CD4-positive, alpha-beta T cell (primary cell): Measurements from ENCODE around the gene ASB15. TPM values are rescaled to one million over a fixed set of nuclear protein-coding genes. Genes with fewer than 3 reads are reported as not detected.

Source experiments
- ATAC-seq: fragments of 200-7000 bp; cut with Tn5 transposase; one replicate; pipeline ENCODE4 v1.10.0; 2022; ENCODE audit warnings: mild to moderate bottlenecking; ENCODE audit not compliant: poor library complexity
- CTCF ChIA-PET: fragments of 350-600 bp; sonication (Branson Sonifier 250); formaldehyde crosslinking; loops from one replicate; lab custom pipeline; 2021; ENCODE audit warnings: antibody characterized with exemption, inconsistent platforms; lab: Charles Lee
- POLR2A ChIA-PET: fragments of 350-600 bp; sonication (Branson Sonifier 250); formaldehyde crosslinking; loops from one replicate; lab custom pipeline; 2021; ENCODE audit warnings: antibody characterized with exemption, inconsistent platforms; lab: Charles Lee
- DNase-seq, 14 experiments: peaks; one replicate each; pipeline ENCODE4 v3.0.0-alpha.2; 2013 to 2020; ENCODE audit warnings: mixed read lengths in 2 of 14
- H3K27ac ChIP-seq, 2 donors: one replicate each; pipeline versions ENCODE4 v1.5.1 to v1.7.0; 2013; ENCODE audit warnings: low read length in 2 of 2, low read depth in 1 of 2, mild to moderate bottlenecking in 1 of 2
- H3K27me3 ChIP-seq, 2 experiments: 1 replicate in 1 of 2; 2 replicates in 1 of 2; pipeline versions ENCODE4 v1.6.1 to v1.7.0; 2013; ENCODE audit warnings: low read length in 2 of 2, control low read depth in 1 of 2, mild to moderate bottlenecking in 1 of 2, moderate library complexity in 1 of 2; ENCODE audit not compliant: insufficient read depth in 2 of 2, control insufficient read depth in 1 of 2
- H3K36me3 ChIP-seq: one replicate; pipeline ENCODE4 v1.6.1; 2013; ENCODE audit warnings: low read length, control low read depth; ENCODE audit not compliant: insufficient read depth
- H3K4me1 ChIP-seq: one replicate; pipeline ENCODE4 v1.6.1; 2013; ENCODE audit warnings: low read length, control low read depth; ENCODE audit not compliant: insufficient read depth
- H3K4me3 ChIP-seq: one replicate; pipeline ENCODE4 v1.5.1; 2013; ENCODE audit warnings: mild to moderate bottlenecking, low read length, moderate library complexity
- H3K9me3 ChIP-seq, 2 experiments: 1 replicate in 1 of 2; 2 replicates in 1 of 2; pipeline versions ENCODE4 v1.6.1 to v1.7.0; 2013; ENCODE audit warnings: low read length in 2 of 2, mild to moderate bottlenecking in 2 of 2, control low read depth in 1 of 2, moderate library complexity in 1 of 2; ENCODE audit not compliant: control insufficient read depth in 1 of 2, insufficient read depth in 1 of 2
- H3K27ac Mint-ChIP-seq: one replicate; pipeline ENCODE4 v1.8.0; 2020; ENCODE audit warnings: mixed read lengths
- H3K27me3 Mint-ChIP-seq: one replicate; pipeline ENCODE4 v1.8.0; 2021; ENCODE audit warnings: mixed read lengths
- H3K36me3 Mint-ChIP-seq: one replicate; pipeline ENCODE4 v1.8.0; 2021; ENCODE audit warnings: low read depth, mixed read lengths
- H3K4me1 Mint-ChIP-seq: one replicate; pipeline ENCODE4 v1.8.0; 2021; ENCODE audit warnings: low read depth, mixed read lengths
- H3K4me3 Mint-ChIP-seq: one replicate; pipeline ENCODE4 v1.8.0; 2020; ENCODE audit warnings: mild to moderate bottlenecking, mixed read lengths
- H3K9me3 Mint-ChIP-seq: one replicate; pipeline ENCODE4 v1.8.0; 2020; ENCODE audit warnings: mixed read lengths
- intact Hi-C, 2 experiments: fragments of 100-400 bp; cut with DNase I in 1 of 2; cut with micrococcal nuclease in 1 of 2; formaldehyde crosslinking; loops; one replicate each; pipeline versions ENCODE4 v1.15.1 to v1.9.0; 2023 to 2025; cut with DNase I, micrococcal nuclease
- total RNA-seq, 174 experiments: library from RNA in 2 of 174; stranded (reverse) in 2 of 174; gene quantifications; one replicate each; pipeline ENCODE4 v1.2.3 and lab custom pipeline; 2021 to 2026
- TF ChIP-seq, protein P1 (sequence below): fragments of 200-600 bp; IDR thresholded peaks from one replicate; pipeline ENCODE4 v1.8.0; 2022; ENCODE audit warnings: antibody characterized with exemption, mild to moderate bottlenecking

Gene ASB15
- total RNA-seq, 2 experiments from 2014 or later = not detected

DNA sequence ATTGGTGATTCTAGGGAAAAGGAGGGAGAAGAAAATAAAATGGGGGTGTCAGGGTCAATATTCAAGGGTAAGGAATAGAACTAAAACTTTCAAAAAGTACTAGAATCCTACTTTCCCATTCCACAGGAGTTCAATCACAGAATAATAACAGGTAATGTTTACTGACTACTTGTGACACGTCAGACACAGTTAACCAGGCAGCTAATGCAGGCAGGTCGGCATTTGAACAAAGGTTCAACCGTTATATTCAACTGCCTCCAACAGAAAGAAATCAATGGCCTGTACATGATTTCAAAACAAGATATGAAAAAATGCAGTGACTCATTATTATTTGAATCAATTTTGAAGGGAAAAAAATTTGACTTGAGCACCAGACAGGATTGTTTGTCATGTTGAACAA lies 3.1 kb downstream of the ASB15 start:
- H3K4me1 ChIP-seq = no peaks in the 10 kb centered on the region
- Mint-ChIP-seq H3K36me3 (no peaks in the 10 kb centered on the region), H3K4me3 (no peak overlapping the region), H3K27ac (no peak overlapping the region), H3K4me1 (no peaks in the 10 kb centered on the region), H3K27me3 (peaks cover 13% of the 10 kb centered on the region), H3K9me3 (no peaks in the 10 kb centered on the region)
- H3K27me3 ChIP-seq = no peaks in the 10 kb centered on the region
- no peak overlapping the region for H3K27ac ChIP-seq
- CTCF ChIA-PET = no interaction called here
- ATAC-seq (no peak), DNase-seq (no peak)
- intact Hi-C loops = no loop called here
- POLR2A ChIA-PET = no interaction called here
- no peaks in the 10 kb centered on the region for H3K36me3 ChIP-seq
- no peak overlapping the region for H3K4me3 ChIP-seq
- TF ChIP-seq, protein P1, sequence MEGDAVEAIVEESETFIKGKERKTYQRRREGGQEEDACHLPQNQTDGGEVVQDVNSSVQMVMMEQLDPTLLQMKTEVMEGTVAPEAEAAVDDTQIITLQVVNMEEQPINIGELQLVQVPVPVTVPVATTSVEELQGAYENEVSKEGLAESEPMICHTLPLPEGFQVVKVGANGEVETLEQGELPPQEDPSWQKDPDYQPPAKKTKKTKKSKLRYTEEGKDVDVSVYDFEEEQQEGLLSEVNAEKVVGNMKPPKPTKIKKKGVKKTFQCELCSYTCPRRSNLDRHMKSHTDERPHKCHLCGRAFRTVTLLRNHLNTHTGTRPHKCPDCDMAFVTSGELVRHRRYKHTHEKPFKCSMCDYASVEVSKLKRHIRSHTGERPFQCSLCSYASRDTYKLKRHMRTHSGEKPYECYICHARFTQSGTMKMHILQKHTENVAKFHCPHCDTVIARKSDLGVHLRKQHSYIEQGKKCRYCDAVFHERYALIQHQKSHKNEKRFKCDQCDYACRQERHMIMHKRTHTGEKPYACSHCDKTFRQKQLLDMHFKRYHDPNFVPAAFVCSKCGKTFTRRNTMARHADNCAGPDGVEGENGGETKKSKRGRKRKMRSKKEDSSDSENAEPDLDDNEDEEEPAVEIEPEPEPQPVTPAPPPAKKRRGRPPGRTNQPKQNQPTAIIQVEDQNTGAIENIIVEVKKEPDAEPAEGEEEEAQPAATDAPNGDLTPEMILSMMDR = no peak
- H3K9me3 ChIP-seq = no peaks in the 10 kb centered on the region

DNA sequence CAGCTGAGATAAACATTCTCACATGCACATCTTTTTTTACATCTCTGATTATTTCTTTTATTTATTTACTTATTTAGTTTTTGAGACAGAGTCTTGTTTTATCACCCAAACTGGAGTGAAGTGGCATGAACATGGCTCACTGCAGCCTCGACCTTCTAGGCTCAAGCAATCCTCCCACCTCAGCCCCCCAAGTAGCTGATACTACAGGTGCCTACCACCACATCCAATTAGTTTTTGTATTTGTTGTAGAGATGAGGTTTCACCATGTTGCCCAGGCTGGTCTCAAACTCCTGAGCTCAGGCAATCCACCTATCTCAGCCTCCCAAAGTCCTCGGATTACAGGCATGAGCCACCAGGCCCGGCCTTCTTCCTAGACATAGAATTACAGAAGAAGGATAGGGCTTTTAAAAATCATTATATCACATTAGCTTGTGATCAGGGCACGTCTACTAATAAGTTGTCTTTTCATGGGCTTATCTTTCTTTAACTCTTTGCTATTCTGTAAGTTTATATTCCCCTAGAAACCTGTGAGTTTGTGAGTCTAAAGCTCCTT lies 5.9 kb downstream of the ASB15 start:
- Mint-ChIP-seq H3K9me3 (no peaks in the 10 kb centered on the region), H3K36me3 (no peaks in the 10 kb centered on the region), H3K4me3 (no peak overlapping the region), H3K27me3 (peaks cover 15% of the 10 kb centered on the region), H3K27ac (no peak overlapping the region), H3K4me1 (no peaks in the 10 kb centered on the region)
- intact Hi-C loops = no loop called here
- POLR2A ChIA-PET = no interaction called here
- no peak overlapping the region for H3K27ac ChIP-seq
- H3K4me1 ChIP-seq = no peaks in the 10 kb centered on the region
- TF ChIP-seq, protein P1 = no peak
- peaks cover 0 to 4% of the 10 kb centered on the region in 2 experiments for H3K9me3 ChIP-seq
- DNase-seq (no peak), ATAC-seq (no peak)
- H3K4me3 ChIP-seq = no peak overlapping the region
- no peaks in the 10 kb centered on the region for H3K27me3 ChIP-seq
- no peaks in the 10 kb centered on the region for H3K36me3 ChIP-seq
- CTCF ChIA-PET = no interaction called here

DNA sequence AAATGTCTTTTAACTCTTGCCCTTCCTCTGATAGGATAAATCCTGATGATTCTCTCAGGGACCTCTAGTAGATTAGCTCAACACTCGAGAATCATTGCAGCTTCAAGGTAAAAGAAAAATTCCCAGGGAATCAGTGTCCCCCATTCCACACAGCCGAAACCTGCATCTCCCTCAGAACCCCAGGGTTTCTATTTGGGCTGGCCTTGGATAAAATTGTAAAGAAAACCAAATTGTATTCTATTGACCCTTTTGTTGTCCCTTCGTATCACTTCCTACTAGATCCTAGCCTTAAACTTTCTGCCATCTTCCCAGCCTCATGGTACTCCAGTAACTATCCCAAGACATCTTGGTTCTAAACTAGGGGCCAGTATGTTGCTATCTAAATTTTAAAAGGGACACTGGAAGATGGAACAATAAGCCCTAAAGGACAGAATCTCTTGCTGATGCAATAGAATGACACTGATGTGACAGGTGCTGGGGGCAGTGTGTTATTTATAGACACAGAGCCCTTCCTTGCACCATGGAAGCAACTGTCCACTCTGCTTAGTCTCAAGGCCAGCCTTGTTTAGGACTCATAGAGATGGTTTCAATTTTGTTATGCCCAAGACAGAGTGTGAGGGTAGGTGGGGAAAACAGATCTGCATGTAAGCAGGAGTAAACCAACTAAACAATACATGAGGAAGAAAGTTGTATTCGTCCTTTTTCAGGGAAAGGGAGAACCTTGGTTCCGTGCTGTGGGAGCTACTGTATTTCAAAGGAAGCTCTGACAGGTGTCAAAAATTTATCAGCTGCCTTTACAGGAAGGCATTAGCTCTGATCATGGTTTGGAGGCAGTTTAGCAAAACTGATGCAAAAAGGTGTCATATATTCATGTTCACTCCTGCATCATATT lies 7.6 kb downstream of the ASB15 start:
- ChIA-PET CTCF (no interaction called here), POLR2A (no interaction called here)
- DNase-seq (no peak), ATAC-seq (no peak)
- Mint-ChIP-seq H3K4me1 (no peaks in the 10 kb centered on the region), H3K27me3 (peaks cover 31% of the 10 kb centered on the region), H3K27ac (no peak overlapping the region), H3K9me3 (no peaks in the 10 kb centered on the region), H3K4me3 (no peak overlapping the region), H3K36me3 (no peaks in the 10 kb centered on the region)
- no peak overlapping the region for H3K4me3 ChIP-seq
- no peaks in the 10 kb centered on the region for H3K36me3 ChIP-seq
- H3K27ac ChIP-seq = no peak overlapping the region
- no peaks in the 10 kb centered on the region for H3K27me3 ChIP-seq
- intact Hi-C loops = no loop called here
- H3K9me3 ChIP-seq = peaks cover 0 to 4% of the 10 kb centered on the region in 2 experiments
- H3K4me1 ChIP-seq = no peaks in the 10 kb centered on the region
- TF ChIP-seq, protein P1 = no peak
